ENCODE results near the gene SMIM24.

DNA sequence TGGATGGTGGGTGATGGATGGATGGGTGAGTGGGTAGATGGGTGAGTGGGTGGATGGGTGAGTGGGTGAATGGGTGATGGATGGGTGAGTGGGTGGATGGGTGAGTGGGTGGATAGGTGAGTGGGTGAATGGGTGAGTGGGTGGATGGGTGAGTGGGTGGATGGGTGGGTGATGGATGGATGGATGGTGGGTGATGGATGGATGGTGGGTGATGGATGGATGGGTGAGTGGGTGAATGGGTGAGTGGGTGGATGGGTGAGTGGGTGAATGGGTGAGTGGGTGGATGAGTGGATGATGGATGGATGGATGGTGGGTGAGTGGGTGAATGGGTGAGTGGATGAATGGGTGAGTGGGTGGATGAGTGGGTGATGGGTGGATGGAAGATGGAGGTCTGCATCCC lies 2.8 kb downstream of the SMIM24 start:
- TF ChIP-seq, protein P1, sequence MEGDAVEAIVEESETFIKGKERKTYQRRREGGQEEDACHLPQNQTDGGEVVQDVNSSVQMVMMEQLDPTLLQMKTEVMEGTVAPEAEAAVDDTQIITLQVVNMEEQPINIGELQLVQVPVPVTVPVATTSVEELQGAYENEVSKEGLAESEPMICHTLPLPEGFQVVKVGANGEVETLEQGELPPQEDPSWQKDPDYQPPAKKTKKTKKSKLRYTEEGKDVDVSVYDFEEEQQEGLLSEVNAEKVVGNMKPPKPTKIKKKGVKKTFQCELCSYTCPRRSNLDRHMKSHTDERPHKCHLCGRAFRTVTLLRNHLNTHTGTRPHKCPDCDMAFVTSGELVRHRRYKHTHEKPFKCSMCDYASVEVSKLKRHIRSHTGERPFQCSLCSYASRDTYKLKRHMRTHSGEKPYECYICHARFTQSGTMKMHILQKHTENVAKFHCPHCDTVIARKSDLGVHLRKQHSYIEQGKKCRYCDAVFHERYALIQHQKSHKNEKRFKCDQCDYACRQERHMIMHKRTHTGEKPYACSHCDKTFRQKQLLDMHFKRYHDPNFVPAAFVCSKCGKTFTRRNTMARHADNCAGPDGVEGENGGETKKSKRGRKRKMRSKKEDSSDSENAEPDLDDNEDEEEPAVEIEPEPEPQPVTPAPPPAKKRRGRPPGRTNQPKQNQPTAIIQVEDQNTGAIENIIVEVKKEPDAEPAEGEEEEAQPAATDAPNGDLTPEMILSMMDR (conservative IDR thresholded peaks at IDR 0.05; ENCODE audit: low read length): no peak
- no peak for TF ChIP-seq EZH2phosphoT487 (IDR thresholded peaks at IDR 0.05; ENCODE audit: borderline replicate concordance)
